ENCODE measurements around the gene SUFU.

DNA sequence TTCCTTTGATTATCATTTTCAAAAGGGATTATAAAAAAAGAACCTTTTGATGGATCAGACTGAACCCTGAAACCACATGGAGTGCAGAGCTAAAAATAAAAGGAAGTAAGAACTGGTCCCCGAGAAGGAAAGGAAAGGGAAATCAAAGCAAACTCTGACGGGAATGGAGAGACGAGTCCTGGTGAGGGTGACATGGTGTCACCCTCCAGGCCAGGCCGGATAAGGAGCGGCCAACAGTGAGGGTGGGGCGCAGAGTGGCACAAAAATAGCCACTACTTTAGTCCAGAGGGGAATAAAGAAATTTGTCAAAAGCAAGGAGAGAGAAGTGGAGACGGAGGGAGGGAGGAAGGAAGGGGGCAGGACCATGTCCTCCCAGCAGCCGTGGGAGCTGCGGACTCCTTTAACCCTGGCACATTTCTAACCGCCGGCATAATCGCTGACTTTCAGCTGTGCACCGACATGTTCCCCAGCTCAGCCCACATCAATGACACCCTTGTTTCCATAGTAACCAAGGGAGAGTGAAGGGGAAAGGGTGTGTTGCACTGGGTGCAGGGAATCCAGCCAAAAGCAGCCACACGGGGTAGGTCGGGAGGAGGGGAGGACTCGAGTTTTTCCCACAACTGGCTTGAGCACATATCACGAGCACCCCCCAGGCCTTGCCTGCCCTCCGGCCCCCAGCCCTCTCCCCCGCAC is 170.2 kb downstream of the SUFU start:
- TF ChIP-seq, protein P1, sequence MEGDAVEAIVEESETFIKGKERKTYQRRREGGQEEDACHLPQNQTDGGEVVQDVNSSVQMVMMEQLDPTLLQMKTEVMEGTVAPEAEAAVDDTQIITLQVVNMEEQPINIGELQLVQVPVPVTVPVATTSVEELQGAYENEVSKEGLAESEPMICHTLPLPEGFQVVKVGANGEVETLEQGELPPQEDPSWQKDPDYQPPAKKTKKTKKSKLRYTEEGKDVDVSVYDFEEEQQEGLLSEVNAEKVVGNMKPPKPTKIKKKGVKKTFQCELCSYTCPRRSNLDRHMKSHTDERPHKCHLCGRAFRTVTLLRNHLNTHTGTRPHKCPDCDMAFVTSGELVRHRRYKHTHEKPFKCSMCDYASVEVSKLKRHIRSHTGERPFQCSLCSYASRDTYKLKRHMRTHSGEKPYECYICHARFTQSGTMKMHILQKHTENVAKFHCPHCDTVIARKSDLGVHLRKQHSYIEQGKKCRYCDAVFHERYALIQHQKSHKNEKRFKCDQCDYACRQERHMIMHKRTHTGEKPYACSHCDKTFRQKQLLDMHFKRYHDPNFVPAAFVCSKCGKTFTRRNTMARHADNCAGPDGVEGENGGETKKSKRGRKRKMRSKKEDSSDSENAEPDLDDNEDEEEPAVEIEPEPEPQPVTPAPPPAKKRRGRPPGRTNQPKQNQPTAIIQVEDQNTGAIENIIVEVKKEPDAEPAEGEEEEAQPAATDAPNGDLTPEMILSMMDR (conservative IDR thresholded peaks at IDR 0.05; ENCODE audit: low read depth in 2 of 2), result no peak
- TF ChIP-seq JUNB (IDR thresholded peaks at IDR 0.05; ENCODE audit: unreplicated experiment) (no peak), POLR2AphosphoS5 (IDR thresholded peaks at IDR 0.05; ENCODE audit: low read depth) (no peak), EZH2 (IDR thresholded peaks at IDR 0.05; ENCODE audit: low read depth, unreplicated experiment) (no peak), CREB1 (CRISPR knock-in tag; IDR thresholded peaks at IDR 0.05; ENCODE audit: low read depth) (no peak), STAT1 (IDR thresholded peaks at IDR 0.05; ENCODE audit: unreplicated experiment) (no peak), EZH2phosphoT487 (IDR thresholded peaks at IDR 0.05; ENCODE audit: unreplicated experiment) (no peak), ZNF331 (CRISPR knock-in tag; IDR thresholded peaks at IDR 0.05; ENCODE audit: low read depth) (no peak)
- TF ChIP-seq, protein P2, sequence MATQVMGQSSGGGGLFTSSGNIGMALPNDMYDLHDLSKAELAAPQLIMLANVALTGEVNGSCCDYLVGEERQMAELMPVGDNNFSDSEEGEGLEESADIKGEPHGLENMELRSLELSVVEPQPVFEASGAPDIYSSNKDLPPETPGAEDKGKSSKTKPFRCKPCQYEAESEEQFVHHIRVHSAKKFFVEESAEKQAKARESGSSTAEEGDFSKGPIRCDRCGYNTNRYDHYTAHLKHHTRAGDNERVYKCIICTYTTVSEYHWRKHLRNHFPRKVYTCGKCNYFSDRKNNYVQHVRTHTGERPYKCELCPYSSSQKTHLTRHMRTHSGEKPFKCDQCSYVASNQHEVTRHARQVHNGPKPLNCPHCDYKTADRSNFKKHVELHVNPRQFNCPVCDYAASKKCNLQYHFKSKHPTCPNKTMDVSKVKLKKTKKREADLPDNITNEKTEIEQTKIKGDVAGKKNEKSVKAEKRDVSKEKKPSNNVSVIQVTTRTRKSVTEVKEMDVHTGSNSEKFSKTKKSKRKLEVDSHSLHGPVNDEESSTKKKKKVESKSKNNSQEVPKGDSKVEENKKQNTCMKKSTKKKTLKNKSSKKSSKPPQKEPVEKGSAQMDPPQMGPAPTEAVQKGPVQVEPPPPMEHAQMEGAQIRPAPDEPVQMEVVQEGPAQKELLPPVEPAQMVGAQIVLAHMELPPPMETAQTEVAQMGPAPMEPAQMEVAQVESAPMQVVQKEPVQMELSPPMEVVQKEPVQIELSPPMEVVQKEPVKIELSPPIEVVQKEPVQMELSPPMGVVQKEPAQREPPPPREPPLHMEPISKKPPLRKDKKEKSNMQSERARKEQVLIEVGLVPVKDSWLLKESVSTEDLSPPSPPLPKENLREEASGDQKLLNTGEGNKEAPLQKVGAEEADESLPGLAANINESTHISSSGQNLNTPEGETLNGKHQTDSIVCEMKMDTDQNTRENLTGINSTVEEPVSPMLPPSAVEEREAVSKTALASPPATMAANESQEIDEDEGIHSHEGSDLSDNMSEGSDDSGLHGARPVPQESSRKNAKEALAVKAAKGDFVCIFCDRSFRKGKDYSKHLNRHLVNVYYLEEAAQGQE (IDR thresholded peaks at IDR 0.05; ENCODE audit: unreplicated experiment), result no peak
- TF ChIP-seq, protein P3, sequence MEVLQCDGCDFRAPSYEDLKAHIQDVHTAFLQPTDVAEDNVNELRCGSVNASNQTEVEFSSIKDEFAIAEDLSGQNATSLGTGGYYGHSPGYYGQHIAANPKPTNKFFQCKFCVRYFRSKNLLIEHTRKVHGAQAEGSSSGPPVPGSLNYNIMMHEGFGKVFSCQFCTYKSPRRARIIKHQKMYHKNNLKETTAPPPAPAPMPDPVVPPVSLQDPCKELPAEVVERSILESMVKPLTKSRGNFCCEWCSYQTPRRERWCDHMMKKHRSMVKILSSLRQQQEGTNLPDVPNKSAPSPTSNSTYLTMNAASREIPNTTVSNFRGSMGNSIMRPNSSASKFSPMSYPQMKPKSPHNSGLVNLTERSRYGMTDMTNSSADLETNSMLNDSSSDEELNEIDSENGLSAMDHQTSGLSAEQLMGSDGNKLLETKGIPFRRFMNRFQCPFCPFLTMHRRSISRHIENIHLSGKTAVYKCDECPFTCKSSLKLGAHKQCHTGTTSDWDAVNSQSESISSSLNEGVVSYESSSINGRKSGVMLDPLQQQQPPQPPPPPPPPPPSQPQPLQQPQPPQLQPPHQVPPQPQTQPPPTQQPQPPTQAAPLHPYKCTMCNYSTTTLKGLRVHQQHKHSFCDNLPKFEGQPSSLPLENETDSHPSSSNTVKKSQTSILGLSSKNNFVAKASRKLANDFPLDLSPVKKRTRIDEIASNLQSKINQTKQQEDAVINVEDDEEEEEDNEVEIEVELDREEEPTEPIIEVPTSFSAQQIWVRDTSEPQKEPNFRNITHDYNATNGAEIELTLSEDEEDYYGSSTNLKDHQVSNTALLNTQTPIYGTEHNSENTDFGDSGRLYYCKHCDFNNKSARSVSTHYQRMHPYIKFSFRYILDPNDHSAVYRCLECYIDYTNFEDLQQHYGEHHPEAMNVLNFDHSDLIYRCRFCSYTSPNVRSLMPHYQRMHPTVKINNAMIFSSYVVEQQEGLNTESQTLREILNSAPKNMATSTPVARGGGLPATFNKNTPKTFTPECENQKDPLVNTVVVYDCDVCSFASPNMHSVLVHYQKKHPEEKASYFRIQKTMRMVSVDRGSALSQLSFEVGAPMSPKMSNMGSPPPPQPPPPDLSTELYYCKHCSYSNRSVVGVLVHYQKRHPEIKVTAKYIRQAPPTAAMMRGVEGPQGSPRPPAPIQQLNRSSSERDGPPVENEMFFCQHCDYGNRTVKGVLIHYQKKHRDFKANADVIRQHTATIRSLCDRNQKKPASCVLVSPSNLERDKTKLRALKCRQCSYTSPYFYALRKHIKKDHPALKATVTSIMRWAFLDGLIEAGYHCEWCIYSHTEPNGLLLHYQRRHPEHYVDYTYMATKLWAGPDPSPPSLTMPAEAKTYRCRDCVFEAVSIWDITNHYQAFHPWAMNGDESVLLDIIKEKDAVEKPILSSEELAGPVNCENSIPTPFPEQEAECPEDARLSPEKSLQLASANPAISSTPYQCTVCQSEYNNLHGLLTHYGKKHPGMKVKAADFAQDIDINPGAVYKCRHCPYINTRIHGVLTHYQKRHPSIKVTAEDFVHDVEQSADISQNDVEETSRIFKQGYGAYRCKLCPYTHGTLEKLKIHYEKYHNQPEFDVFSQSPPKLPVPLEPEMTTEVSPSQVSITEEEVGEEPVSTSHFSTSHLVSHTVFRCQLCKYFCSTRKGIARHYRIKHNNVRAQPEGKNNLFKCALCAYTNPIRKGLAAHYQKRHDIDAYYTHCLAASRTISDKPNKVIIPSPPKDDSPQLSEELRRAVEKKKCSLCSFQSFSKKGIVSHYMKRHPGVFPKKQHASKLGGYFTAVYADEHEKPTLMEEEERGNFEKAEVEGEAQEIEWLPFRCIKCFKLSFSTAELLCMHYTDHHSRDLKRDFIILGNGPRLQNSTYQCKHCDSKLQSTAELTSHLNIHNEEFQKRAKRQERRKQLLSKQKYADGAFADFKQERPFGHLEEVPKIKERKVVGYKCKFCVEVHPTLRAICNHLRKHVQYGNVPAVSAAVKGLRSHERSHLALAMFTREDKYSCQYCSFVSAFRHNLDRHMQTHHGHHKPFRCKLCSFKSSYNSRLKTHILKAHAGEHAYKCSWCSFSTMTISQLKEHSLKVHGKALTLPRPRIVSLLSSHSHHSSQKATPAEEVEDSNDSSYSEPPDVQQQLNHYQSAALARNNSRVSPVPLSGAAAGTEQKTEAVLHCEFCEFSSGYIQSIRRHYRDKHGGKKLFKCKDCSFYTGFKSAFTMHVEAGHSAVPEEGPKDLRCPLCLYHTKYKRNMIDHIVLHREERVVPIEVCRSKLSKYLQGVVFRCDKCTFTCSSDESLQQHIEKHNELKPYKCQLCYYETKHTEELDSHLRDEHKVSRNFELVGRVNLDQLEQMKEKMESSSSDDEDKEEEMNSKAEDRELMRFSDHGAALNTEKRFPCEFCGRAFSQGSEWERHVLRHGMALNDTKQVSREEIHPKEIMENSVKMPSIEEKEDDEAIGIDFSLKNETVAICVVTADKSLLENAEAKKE (CRISPR knock-in tag; IDR thresholded peaks at IDR 0.05), result no peak
- TF ChIP-seq, protein P4, sequence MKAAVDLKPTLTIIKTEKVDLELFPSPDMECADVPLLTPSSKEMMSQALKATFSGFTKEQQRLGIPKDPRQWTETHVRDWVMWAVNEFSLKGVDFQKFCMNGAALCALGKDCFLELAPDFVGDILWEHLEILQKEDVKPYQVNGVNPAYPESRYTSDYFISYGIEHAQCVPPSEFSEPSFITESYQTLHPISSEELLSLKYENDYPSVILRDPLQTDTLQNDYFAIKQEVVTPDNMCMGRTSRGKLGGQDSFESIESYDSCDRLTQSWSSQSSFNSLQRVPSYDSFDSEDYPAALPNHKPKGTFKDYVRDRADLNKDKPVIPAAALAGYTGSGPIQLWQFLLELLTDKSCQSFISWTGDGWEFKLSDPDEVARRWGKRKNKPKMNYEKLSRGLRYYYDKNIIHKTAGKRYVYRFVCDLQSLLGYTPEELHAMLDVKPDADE (IDR thresholded peaks at IDR 0.05), result no peak
